A673 (cell line): ENCODE measurements around the gene NIFK.

Source experiments
- CTCF ChIP-seq: fragments of 300-800, 200-600 bp; sonication (generic); conservative IDR thresholded peaks from 2 replicates; pipeline ENCODE4 v1.5.1; 2017; ENCODE audit warnings: low read depth, mild to moderate bottlenecking, antibody characterized with exemption, low read length, moderate library complexity, mixed read lengths
- EZH2 ChIP-seq: fragments of 200-600 bp; sonication (generic); IDR thresholded peaks from 2 replicates; pipeline ENCODE4 v1.6.1; 2017; ENCODE audit warnings: borderline replicate concordance, low read depth, mild to moderate bottlenecking, mixed read lengths, antibody characterized with exemption, low read length; ENCODE audit not compliant: poor library complexity, severe bottlenecking

- TF ChIP-seq CTCF = no peak
- no peak for TF ChIP-seq EZH2
Observed at GRCh38 chr2:121736140-121736461, 574 bp downstream of the NIFK start.
